Pericardium fibroblast (primary cell): Measurements from ENCODE around the gene GLRA2. TPM values are rescaled to one million over a fixed set of nuclear protein-coding genes. Genes with fewer than 3 reads are reported as not detected.

Experiments
- total RNA-seq: library from RNA; depleted of rRNA; stranded (reverse); fragments of >200 nt; gene quantifications from 2 replicates; pipeline ENCODE4 v1.2.3, GENCODE V29; 2015

The GLRA2 gene
- not detected in 2 replicates for total RNA-seq

GRCh38 chrX:14529290-14529989, at the start of gene GLRA2:
Gene GLRA2 (plus strand): TSS chrX:14529536. CDS start chrX:14530058, 522 bp downstream.

